Stimulated activated CD4-positive, alpha-beta T cell treated with anti-CD3 and anti-CD28 coated beads, Interleukin-4, amount 100 ng/mL, for 4 hours (primary cell): Measurements from ENCODE around the gene ZNF593OS.

ENCODE experiments used
- DNase-seq, 2 experiments: peaks; one replicate each; pipeline ENCODE4 v3.0.0-alpha.2; 2020

ZNF593OS gene

GRCh38 chr1:26158271-26158907 is 13.2 kb downstream of the ZNF593OS start:
- no peak for DNase-seq

- DNase-seq = no peak
These were observed 15.2 kb downstream of the ZNF593OS start for GRCh38 chr1:26156285-26157038.

- no peak for DNase-seq
These were observed 16.0 kb downstream of the ZNF593OS start for GRCh38 chr1:26155370-26156284.

GRCh38 chr1:26154750-26155149 is 16.9 kb downstream of the ZNF593OS start:
- no peak for DNase-seq

GRCh38 chr1:26153966-26154532 is 17.6 kb downstream of the ZNF593OS start:
- DNase-seq = no peak

GRCh38 chr1:26148887-26149286 is 22.7 kb downstream of the ZNF593OS start:
- no peak for DNase-seq

GRCh38 chr1:26145960-26146294 is 25.7 kb downstream of the ZNF593OS start:
- no peak for DNase-seq

GRCh38 chr1:26145041-26145959 is 26.3 kb downstream of the ZNF593OS start:
- DNase-seq = peak; percentile 61 to 69

- DNase-seq = no peak
These were observed 29.5 kb downstream of the ZNF593OS start for GRCh38 chr1:26142159-26142558.

- no peak for DNase-seq
These were observed 32.6 kb downstream of the ZNF593OS start for GRCh38 chr1:26138974-26139558.

- no peak for DNase-seq
These were observed 37.2 kb downstream of the ZNF593OS start for GRCh38 chr1:26134466-26134865.

- DNase-seq = no peak
These were observed 38.8 kb downstream of the ZNF593OS start for GRCh38 chr1:26132834-26133167.

- DNase-seq = no peak
These were observed 39.4 kb downstream of the ZNF593OS start for GRCh38 chr1:26132128-26132833.

GRCh38 chr1:26130695-26131094 is 40.9 kb downstream of the ZNF593OS start:
- DNase-seq = no peak

- no peak for DNase-seq
These were observed 41.9 kb downstream of the ZNF593OS start for GRCh38 chr1:26129778-26130177.

- peak in 1 of 2 experiments; percentile 14 for DNase-seq
These were observed 44.1 kb downstream of the ZNF593OS start for GRCh38 chr1:26127235-26128163.

- DNase-seq = peak in 1 of 2 experiments; percentile 50
These were observed 45.1 kb downstream of the ZNF593OS start for GRCh38 chr1:26126321-26127084.

GRCh38 chr1:26125946-26126320 is 45.7 kb downstream of the ZNF593OS start:
- no peak for DNase-seq

- no peak for DNase-seq
These were observed 46.2 kb downstream of the ZNF593OS start for GRCh38 chr1:26125382-26125781.
